Astrocyte (in vitro differentiated cells and primary cell): ENCODE data around the gene SERPINB1. TPM values are rescaled to one million over a fixed set of nuclear protein-coding genes. Genes with fewer than 3 reads are reported as not detected.

Experiments used
- DNase-seq: peaks from one replicate; pipeline ENCODE4 v3.0.0-alpha.2; 2010; ENCODE audit warnings: low read depth
- FAIRE-seq: peaks from 2 replicates; lab custom pipeline; 2011; peaks lifted over from hg19 to GRCh38; lab: Jason Lieb, UNC
- H2AFZ ChIP-seq: 2 replicates; pipeline ENCODE4 v1.6.0; 2012; ENCODE audit warnings: low read depth, low read length, inconsistent platforms
- H3K27ac ChIP-seq: 2 replicates; pipeline ENCODE4 v1.5.1; 2011; ENCODE audit warnings: low read depth, low read length, inconsistent platforms
- H3K27me3 ChIP-seq: 2 replicates; pipeline ENCODE4 v1.6.0; 2011; ENCODE audit warnings: low read length, inconsistent platforms; ENCODE audit not compliant: insufficient read depth
- H3K36me3 ChIP-seq: 2 replicates; pipeline ENCODE4 v1.5.1; 2011; ENCODE audit warnings: low read length, inconsistent platforms; ENCODE audit not compliant: insufficient read depth
- H3K4me1 ChIP-seq: 2 replicates; pipeline ENCODE4 v1.5.1; 2011; ENCODE audit warnings: low read length, inconsistent platforms; ENCODE audit not compliant: insufficient read depth
- H3K4me2 ChIP-seq: 2 replicates; pipeline ENCODE4 v1.6.0; 2012; ENCODE audit warnings: low read length, inconsistent platforms
- H3K4me3 ChIP-seq: 2 replicates; pipeline ENCODE4 v1.5.1; 2011; ENCODE audit warnings: low read depth, mild to moderate bottlenecking, low read length, inconsistent platforms; ENCODE audit not compliant: insufficient read depth
- H3K79me2 ChIP-seq: 2 replicates; pipeline ENCODE4 v1.6.0; 2012; ENCODE audit warnings: mild to moderate bottlenecking, low read length, inconsistent platforms; ENCODE audit not compliant: insufficient read depth
- H3K9ac ChIP-seq: 2 replicates; pipeline ENCODE4 v1.6.0; 2012; ENCODE audit warnings: mild to moderate bottlenecking, low read length, inconsistent platforms
- H3K9me3 ChIP-seq: 2 replicates; pipeline ENCODE4 v1.5.1; 2012; ENCODE audit warnings: low read depth, mild to moderate bottlenecking, low read length, inconsistent platforms; ENCODE audit not compliant: insufficient read depth
- H4K20me1 ChIP-seq: 2 replicates; pipeline ENCODE4 v1.6.0; 2012; ENCODE audit warnings: low read length, inconsistent platforms; ENCODE audit not compliant: insufficient read depth
- H3K27ac Mint-ChIP-seq: one replicate; pipeline ENCODE4 v1.8.0; 2021; ENCODE audit warnings: mild to moderate bottlenecking, mixed read lengths; ENCODE audit not compliant: unreplicated experiment
- H3K27me3 Mint-ChIP-seq: one replicate; pipeline ENCODE4 v1.8.0; 2021; ENCODE audit warnings: low read depth, mixed read lengths; ENCODE audit not compliant: unreplicated experiment
- H3K36me3 Mint-ChIP-seq: one replicate; pipeline ENCODE4 v1.8.0; 2021; ENCODE audit warnings: low read depth, mixed read lengths; ENCODE audit not compliant: unreplicated experiment
- H3K4me1 Mint-ChIP-seq: one replicate; pipeline ENCODE4 v1.8.0; 2021; ENCODE audit warnings: low read depth, mixed read lengths; ENCODE audit not compliant: unreplicated experiment
- H3K4me3 Mint-ChIP-seq: one replicate; pipeline ENCODE4 v1.8.0; 2021; ENCODE audit warnings: mild to moderate bottlenecking, moderate library complexity, mixed read lengths; ENCODE audit not compliant: unreplicated experiment
- H3K9me3 Mint-ChIP-seq: one replicate; pipeline ENCODE4 v1.8.0; 2021; ENCODE audit warnings: mild to moderate bottlenecking, mixed read lengths; ENCODE audit not compliant: unreplicated experiment
- EZH2 ChIP-seq: IDR thresholded peaks from 2 replicates; pipeline ENCODE4 v1.6.1; 2012; ENCODE audit warnings: mild to moderate bottlenecking, low read length, inconsistent platforms; ENCODE audit not compliant: insufficient read depth
- microRNA-seq: library from miRNA; unstranded; fragments of <30 nt; microRNA quantifications from one replicate; pipeline ENCODE4 v1.2.0, GENCODE V29; 2020
- total RNA-seq: library from RNA; stranded (reverse); gene quantifications from 2 replicates; pipeline ENCODE4 v1.2.1, GENCODE V29; 2021
- TF ChIP-seq, protein P1 (sequence below): IDR thresholded peaks from 2 replicates; pipeline ENCODE4 v1.5.1; 2011; ENCODE audit warnings: low read depth, mild to moderate bottlenecking, inconsistent platforms, low read length, moderate library complexity; ENCODE audit not compliant: insufficient read depth

Gene SERPINB1
- total RNA-seq, 1 donor from 2014 or later, result 1.5 TPM

DNA sequence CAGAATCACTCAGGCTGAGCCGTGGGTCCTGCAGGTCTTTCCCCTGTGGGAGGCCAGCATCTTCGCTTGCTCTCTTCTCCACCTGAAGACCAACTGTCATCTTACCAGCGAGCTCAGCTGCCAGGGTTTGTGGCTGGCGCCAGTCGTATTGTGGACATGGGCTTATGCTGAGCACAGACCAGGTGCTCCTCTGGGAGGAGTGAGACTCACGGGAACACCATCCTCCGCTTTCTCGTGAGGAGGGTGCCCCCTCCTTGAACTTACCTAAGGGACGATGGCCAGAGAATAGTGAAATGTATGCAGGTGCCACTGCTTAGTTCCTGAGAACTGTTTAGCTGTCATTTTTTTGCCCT, 59.3 kb downstream of the SERPINB1 start:
- H3K9me3 ChIP-seq, result no peaks in the 10 kb centered on the region
- Mint-ChIP-seq H3K36me3 (peaks cover 18% of the 10 kb centered on the region), H3K4me1 (peaks cover 10% of the 10 kb centered on the region), H3K9me3 (no peaks in the 10 kb centered on the region), H3K27ac (no peak overlapping the region), H3K4me3 (no peak overlapping the region), H3K27me3 (no peaks in the 10 kb centered on the region)
- H3K27ac ChIP-seq, result no peak overlapping the region
- peaks cover 7% of the 10 kb centered on the region for H3K36me3 ChIP-seq
- H3K4me3 ChIP-seq, result no peak overlapping the region
- peaks cover 82% of the 10 kb centered on the region for H3K79me2 ChIP-seq
- DNase-seq, result no peak
- no peaks in the 10 kb centered on the region for H3K4me1 ChIP-seq
- FAIRE-seq, result no peak
- no peak overlapping the region for H3K4me2 ChIP-seq
- H3K9ac ChIP-seq, result no peak overlapping the region
- TF ChIP-seq, protein P1, sequence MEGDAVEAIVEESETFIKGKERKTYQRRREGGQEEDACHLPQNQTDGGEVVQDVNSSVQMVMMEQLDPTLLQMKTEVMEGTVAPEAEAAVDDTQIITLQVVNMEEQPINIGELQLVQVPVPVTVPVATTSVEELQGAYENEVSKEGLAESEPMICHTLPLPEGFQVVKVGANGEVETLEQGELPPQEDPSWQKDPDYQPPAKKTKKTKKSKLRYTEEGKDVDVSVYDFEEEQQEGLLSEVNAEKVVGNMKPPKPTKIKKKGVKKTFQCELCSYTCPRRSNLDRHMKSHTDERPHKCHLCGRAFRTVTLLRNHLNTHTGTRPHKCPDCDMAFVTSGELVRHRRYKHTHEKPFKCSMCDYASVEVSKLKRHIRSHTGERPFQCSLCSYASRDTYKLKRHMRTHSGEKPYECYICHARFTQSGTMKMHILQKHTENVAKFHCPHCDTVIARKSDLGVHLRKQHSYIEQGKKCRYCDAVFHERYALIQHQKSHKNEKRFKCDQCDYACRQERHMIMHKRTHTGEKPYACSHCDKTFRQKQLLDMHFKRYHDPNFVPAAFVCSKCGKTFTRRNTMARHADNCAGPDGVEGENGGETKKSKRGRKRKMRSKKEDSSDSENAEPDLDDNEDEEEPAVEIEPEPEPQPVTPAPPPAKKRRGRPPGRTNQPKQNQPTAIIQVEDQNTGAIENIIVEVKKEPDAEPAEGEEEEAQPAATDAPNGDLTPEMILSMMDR, result no peak
- no peak for TF ChIP-seq EZH2
- H3K27me3 ChIP-seq, result no peaks in the 10 kb centered on the region
- H2AFZ ChIP-seq, result no peak overlapping the region
- peaks cover 76% of the 10 kb centered on the region for H4K20me1 ChIP-seq

Small RNAs within 50 kb of the gene (microRNA-seq; reads per million reads assigned to microRNA genes)
- 0.82 reads per million for gene MIR4645

Other genes with a start within 250 kb of the SERPINB1 start
- 0.23 and 0.55 TPM in 2 replicates for gene MYLK4, start 90.9 kb downstream of the SERPINB1 start, total RNA-seq
- gene WRNIP1, start 76.5 kb downstream of the SERPINB1 start, total RNA-seq, result 31.3 and 31.5 TPM in 2 replicates
- 2.1 and 6.0 TPM in 2 replicates for gene SERPINB9, start 61.4 kb upstream of the SERPINB1 start, total RNA-seq
- gene SERPINB6, start 129.7 kb upstream of the SERPINB1 start, total RNA-seq, result 68.4 and 75.3 TPM in 2 replicates
- 9.4 and 12.4 TPM in 2 replicates for gene NQO2, start 158.0 kb upstream of the SERPINB1 start, total RNA-seq
- 21.9 and 23.4 TPM in 2 replicates for gene RIPK1, start 226.6 kb upstream of the SERPINB1 start, total RNA-seq